ENCODE results near the gene MIGA2. TPM values are rescaled to one million over a fixed set of nuclear protein-coding genes. Genes with fewer than 3 reads are reported as not detected.
"Not testable (repeated sequence)": the region's sequence is repeated elsewhere in the genome, so short reads cannot be mapped to it uniquely, and the experiment has no call there.

MIGA2 gene
- polyA plus RNA-seq, 4 donors, result 21.3 to 127 (median 61.0) TPM

- WGBS, 3 donors, result 19 to 65% (median 31%) methylated on average over 10 of the region's 10 CpGs
- Histone ChIP-seq H3K27ac (ENCODE audit: low read depth in 1 of 3, low read length in 2 of 3) (no peak overlapping the region), H3K27me3 (ENCODE audit: control insufficient read depth in 3 of 3, insufficient read depth in 3 of 3, low read length in 3 of 3) (no peaks in the 10 kb centered on the region), H3K9me3 (ENCODE audit: control insufficient read depth in 2 of 2, insufficient read depth in 1 of 2, low read depth in 1 of 2, low read length in 1 of 2) (no peaks in the 10 kb centered on the region), H3K4me3 (ENCODE audit: low read depth in 1 of 3, low read length in 3 of 3) (peak overlapping the region in 2 of 3 donors; percentile 5 to 76), H3K36me3 (ENCODE audit: control insufficient read depth in 3 of 3, insufficient read depth in 2 of 3, low read depth in 1 of 3, low read length in 3 of 3) (peaks cover 0 to 41% (median 0%) of the 10 kb centered on the region in 3 donors), H3K4me1 (ENCODE audit: control insufficient read depth in 3 of 3, insufficient read depth in 2 of 3, low read depth in 1 of 3, low read length in 2 of 3) (peaks cover 0 to 24% (median 0%) of the 10 kb centered on the region in 3 donors)
- DNase-seq, result peak in 1 of 2 donors; percentile 62
- FAIRE-seq, result no peak
These were observed 72.5 kb downstream of the MIGA2 start for GRCh38 chr9:129108805-129109536.

DNA sequence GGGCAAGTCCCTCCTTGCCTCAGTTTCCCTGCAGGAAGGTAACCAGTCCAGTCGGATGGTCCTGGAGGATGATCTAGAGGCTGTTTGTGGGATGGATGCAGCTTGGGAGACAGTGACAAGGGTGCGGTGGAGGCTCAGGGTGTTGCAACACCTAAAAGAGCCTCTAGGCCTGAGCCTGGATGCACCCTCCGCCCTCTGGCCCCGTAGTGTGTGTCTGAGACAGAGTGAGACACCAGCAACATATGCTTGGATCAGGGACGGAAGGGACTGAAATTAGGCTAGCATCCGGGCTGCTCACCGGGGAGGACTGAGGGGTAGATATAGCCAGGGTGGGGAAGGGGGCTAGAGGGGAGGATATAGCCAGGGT, 73.1 kb downstream of the MIGA2 start:
- peaks cover 0 to 24% (median 2%) of the 10 kb centered on the region in 3 donors for H3K4me1 ChIP-seq (ENCODE audit: control insufficient read depth in 3 of 3, insufficient read depth in 2 of 3, low read depth in 1 of 3, low read length in 2 of 3)
- WGBS, 3 donors, result 16 to 61% (median 33%) methylated on average over 7 of the region's 7 CpGs
- no peaks in the 10 kb centered on the region for H3K27me3 ChIP-seq (ENCODE audit: control insufficient read depth in 3 of 3, insufficient read depth in 3 of 3, low read length in 3 of 3)
- DNase-seq, result peak in 1 of 2 donors; percentile 46
- no peak for FAIRE-seq
- H3K27ac ChIP-seq (ENCODE audit: low read depth in 1 of 3, low read length in 2 of 3), result no peak overlapping the region
- no peaks in the 10 kb centered on the region for H3K9me3 ChIP-seq (ENCODE audit: control insufficient read depth in 2 of 2, insufficient read depth in 1 of 2, low read depth in 1 of 2, low read length in 1 of 2)
- H3K36me3 ChIP-seq (ENCODE audit: control insufficient read depth in 3 of 3, insufficient read depth in 2 of 3, low read depth in 1 of 3, low read length in 3 of 3), result peaks cover 0 to 39% (median 0%) of the 10 kb centered on the region in 3 donors
- H3K4me3 ChIP-seq (ENCODE audit: low read depth in 1 of 3, low read length in 3 of 3), result peak overlapping the region in 2 of 3 donors; percentile 5 to 76

GRCh38 chr9:129109952-129110739, 73.7 kb downstream of the MIGA2 start:
- peak overlapping the region; percentile 67 to 76 (median 73) for H3K4me3 ChIP-seq (ENCODE audit: low read depth in 1 of 3, low read length in 3 of 3)
- FAIRE-seq (no peak), DNase-seq (peak in 1 of 2 donors; percentile 33)
- H3K27ac ChIP-seq (ENCODE audit: low read depth in 1 of 3, low read length in 2 of 3), result peak overlapping the region; percentile 58 to 93 (median 71)
- no peaks in the 10 kb centered on the region for H3K27me3 ChIP-seq (ENCODE audit: control insufficient read depth in 3 of 3, insufficient read depth in 3 of 3, low read length in 3 of 3)
- H3K36me3 ChIP-seq (ENCODE audit: control insufficient read depth in 3 of 3, insufficient read depth in 2 of 3, low read depth in 1 of 3, low read length in 3 of 3), result peaks cover 0 to 39% (median 0%) of the 10 kb centered on the region in 3 donors
- H3K4me1 ChIP-seq (ENCODE audit: control insufficient read depth in 3 of 3, insufficient read depth in 2 of 3, low read depth in 1 of 3, low read length in 2 of 3), result peaks cover 0 to 26% (median 2%) of the 10 kb centered on the region in 3 donors
- no peaks in the 10 kb centered on the region for H3K9me3 ChIP-seq (ENCODE audit: control insufficient read depth in 2 of 2, insufficient read depth in 1 of 2, low read depth in 1 of 2, low read length in 1 of 2)
- WGBS, 3 donors, result 2 to 6% (median 3%) methylated on average over 56 to 64 of the region's 64 CpGs

DNA sequence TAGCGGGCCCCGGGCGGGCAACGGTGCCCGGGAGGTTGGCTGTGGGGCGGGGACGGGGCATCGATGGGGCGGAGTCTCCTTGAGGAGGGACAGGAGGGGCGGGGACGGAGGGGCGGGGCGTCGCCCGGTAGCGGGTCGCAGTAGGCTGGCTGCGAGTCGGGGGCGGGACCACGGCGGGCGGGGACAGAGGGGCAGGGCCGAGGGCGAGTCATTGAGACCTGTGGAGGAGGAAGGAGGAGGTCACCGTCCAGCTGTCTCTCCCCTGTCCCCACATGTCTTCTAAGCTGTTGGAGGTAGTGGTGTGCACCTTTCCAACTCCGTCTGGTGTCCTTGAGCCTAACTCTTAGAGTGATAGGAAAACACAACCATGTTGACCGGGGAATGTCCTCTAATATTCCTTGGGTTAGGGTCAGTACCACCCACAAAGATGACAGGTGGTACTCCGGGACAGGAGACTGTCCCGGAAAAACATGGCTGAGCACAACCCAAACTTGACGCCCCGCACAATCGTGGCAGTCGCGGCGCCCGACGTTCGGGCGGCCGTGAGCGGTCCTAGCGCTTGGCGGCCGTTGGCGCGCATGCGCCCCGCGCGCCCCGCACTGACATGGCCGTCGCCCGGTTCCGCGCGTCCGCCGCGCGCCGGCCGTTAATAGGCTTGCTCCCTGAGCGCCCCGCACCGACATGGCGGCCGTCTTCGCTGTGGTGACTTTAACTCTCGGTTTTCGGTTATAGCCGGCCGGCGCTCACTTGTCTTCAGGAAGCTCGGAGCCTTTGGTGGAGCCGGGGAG, 74.5 kb downstream of the MIGA2 start, which contains the start of the genes CRAT and PTPA:
Gene CRAT, minus strand, starts transcription at position 54 of the 788 bp plus-strand sequence. CDS start 284 bp downstream, outside the sequence.
Gene PTPA, plus strand, starts transcription at position 676 of the 788 bp plus-strand sequence. CDS start 186 bp downstream, outside the sequence.
- Histone ChIP-seq H3K4me3 (ENCODE audit: low read depth in 1 of 3, low read length in 3 of 3) (peak within 1 kb of the TSS; percentile 84 to 95 (median 88)), H3K9me3 (ENCODE audit: control insufficient read depth in 2 of 2, insufficient read depth in 1 of 2, low read depth in 1 of 2, low read length in 1 of 2) (no peaks in the 10 kb centered on the region), H3K27me3 (ENCODE audit: control insufficient read depth in 3 of 3, insufficient read depth in 3 of 3, low read length in 3 of 3) (no peaks in the 10 kb centered on the region), H3K27ac (ENCODE audit: low read depth in 1 of 3, low read length in 2 of 3) (peak within 1 kb of the TSS; percentile 98 to 100 (median 98)), H3K4me1 (ENCODE audit: control insufficient read depth in 3 of 3, insufficient read depth in 2 of 3, low read depth in 1 of 3, low read length in 2 of 3) (peaks cover 0 to 27% (median 2%) of the 10 kb centered on the region in 3 donors), H3K36me3 (ENCODE audit: control insufficient read depth in 3 of 3, insufficient read depth in 2 of 3, low read depth in 1 of 3, low read length in 3 of 3) (peaks cover 0 to 31% (median 0%) of the 10 kb centered on the region in 3 donors)
- WGBS, 3 donors, result 0 to 1% (median 1%) methylated on average over 66 to 77 of the region's 77 CpGs
- FAIRE-seq (no peak), DNase-seq (peak; percentile 95 to 97)

- no peaks in the 10 kb centered on the region for H3K27me3 ChIP-seq (ENCODE audit: control insufficient read depth in 3 of 3, insufficient read depth in 3 of 3, low read length in 3 of 3)
- 0 to 1% (median 1%) methylated on average over 32 to 37 of the region's 37 CpGs for WGBS, 3 donors
- peak overlapping the region; percentile 84 to 95 (median 88) for H3K4me3 ChIP-seq (ENCODE audit: low read depth in 1 of 3, low read length in 3 of 3)
- H3K4me1 ChIP-seq (ENCODE audit: control insufficient read depth in 3 of 3, insufficient read depth in 2 of 3, low read depth in 1 of 3, low read length in 2 of 3), result peaks cover 0 to 25% (median 2%) of the 10 kb centered on the region in 3 donors
- H3K36me3 ChIP-seq (ENCODE audit: control insufficient read depth in 3 of 3, insufficient read depth in 2 of 3, low read depth in 1 of 3, low read length in 3 of 3), result peaks cover 0 to 25% (median 0%) of the 10 kb centered on the region in 3 donors
- FAIRE-seq, result no peak
- peak overlapping the region; percentile 73 to 100 (median 98) for H3K27ac ChIP-seq (ENCODE audit: low read depth in 1 of 3, low read length in 2 of 3)
- no peaks in the 10 kb centered on the region for H3K9me3 ChIP-seq (ENCODE audit: control insufficient read depth in 2 of 2, insufficient read depth in 1 of 2, low read depth in 1 of 2, low read length in 1 of 2)
- peak; percentile 26 to 62 for DNase-seq
These were observed 75.2 kb downstream of the MIGA2 start for GRCh38 chr9:129111528-129112151.

DNA sequence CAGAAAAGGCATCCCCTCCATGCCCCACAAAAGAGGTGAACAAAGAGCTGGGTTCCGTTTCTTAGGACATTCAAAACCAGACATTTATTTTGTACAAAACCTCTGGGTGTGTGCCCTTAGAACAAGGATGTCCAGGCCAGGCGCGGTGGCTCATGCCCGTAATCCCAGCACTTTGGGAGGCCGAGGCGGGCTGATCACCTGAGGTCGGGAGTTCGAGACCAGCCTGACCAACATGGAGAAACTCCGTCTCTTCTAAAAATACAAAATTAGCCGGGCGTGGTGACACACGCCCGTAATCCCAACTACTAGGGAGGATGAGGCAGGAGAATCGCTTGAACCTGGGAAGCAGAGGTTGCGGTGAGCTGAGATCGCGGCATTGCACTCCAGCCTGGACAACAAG, 76.1 kb downstream of the MIGA2 start:
- H3K27ac ChIP-seq (ENCODE audit: low read depth in 1 of 3, low read length in 2 of 3), result not testable (repeated sequence)
- Histone ChIP-seq H3K4me1 (ENCODE audit: control insufficient read depth in 3 of 3, insufficient read depth in 2 of 3, low read depth in 1 of 3, low read length in 2 of 3) (peaks cover 0 to 22% (median 2%) of the 10 kb centered on the region in 3 donors), H3K4me3 (ENCODE audit: low read depth in 1 of 3, low read length in 3 of 3) (peak overlapping the region in 1 of 3 donors; percentile 95)

DNA sequence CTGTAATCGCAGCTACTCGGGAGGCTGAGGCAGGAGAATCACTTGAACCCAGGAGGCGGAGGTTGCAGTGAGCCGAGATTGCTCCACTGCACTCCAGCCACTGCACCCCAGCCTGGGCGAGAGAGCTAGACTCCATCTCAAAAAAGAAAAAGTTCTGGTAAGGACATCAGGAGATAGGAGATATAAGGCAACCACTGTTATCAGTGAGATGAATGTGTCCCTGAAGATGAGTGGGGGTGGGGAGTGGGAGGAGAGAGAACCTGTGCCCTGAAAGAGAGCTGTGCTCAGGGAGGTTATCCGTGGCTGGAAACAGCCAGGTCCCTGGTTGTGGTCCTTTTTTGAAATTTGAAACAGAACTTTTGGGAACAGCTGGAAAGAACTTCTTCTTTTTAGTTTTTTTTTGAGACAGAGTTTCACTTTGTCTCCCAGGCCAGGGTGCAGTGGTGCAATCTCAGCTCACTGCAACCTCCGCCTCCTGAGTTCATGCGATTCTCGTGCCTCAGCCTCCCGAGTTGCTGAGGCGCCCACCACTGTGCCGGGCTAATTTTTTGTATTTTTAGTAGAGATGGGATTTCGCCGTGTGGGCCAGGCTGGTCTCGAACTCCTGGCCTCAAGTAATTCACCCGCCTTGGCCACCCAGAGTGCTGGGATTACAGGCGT, 77.3 kb downstream of the MIGA2 start:
- Histone ChIP-seq H3K36me3 (ENCODE audit: control insufficient read depth in 3 of 3, insufficient read depth in 2 of 3, low read depth in 1 of 3, low read length in 3 of 3) (peaks cover 0 to 5% (median 0%) of the 10 kb centered on the region in 3 donors), H3K27ac (ENCODE audit: low read depth in 1 of 3, low read length in 2 of 3) (no peak overlapping the region), H3K4me1 (ENCODE audit: control insufficient read depth in 3 of 3, insufficient read depth in 2 of 3, low read depth in 1 of 3, low read length in 2 of 3) (peaks cover 0 to 16% (median 2%) of the 10 kb centered on the region in 3 donors), H3K27me3 (ENCODE audit: control insufficient read depth in 3 of 3, insufficient read depth in 3 of 3, low read length in 3 of 3) (no peaks in the 10 kb centered on the region), H3K4me3 (ENCODE audit: low read depth in 1 of 3, low read length in 3 of 3) (no peak overlapping the region), H3K9me3 (ENCODE audit: control insufficient read depth in 2 of 2, insufficient read depth in 1 of 2, low read depth in 1 of 2, low read length in 1 of 2) (no peaks in the 10 kb centered on the region)
- FAIRE-seq (no peak), DNase-seq (no peak)
- 82 to 89% (median 88%) methylated on average over 17 of the region's 17 CpGs for WGBS, 3 donors

More for the DNA sequence above, 76.1 kb downstream of the MIGA2 start:
- WGBS, 3 donors, result 90 to 93% (median 91%) methylated on average over 17 of the region's 17 CpGs
- not testable (repeated sequence) for H3K9me3 ChIP-seq (ENCODE audit: control insufficient read depth in 2 of 2, insufficient read depth in 1 of 2, low read depth in 1 of 2, low read length in 1 of 2); H3K27me3 ChIP-seq (ENCODE audit: control insufficient read depth in 3 of 3, insufficient read depth in 3 of 3, low read length in 3 of 3); DNase-seq; FAIRE-seq
- H3K36me3 ChIP-seq (ENCODE audit: control insufficient read depth in 3 of 3, insufficient read depth in 2 of 3, low read depth in 1 of 3, low read length in 3 of 3), result peaks cover 0 to 17% (median 0%) of the 10 kb centered on the region in 3 donors

Measured in small intestine (tissue), 7 donors.